SH-SY5Y (cell line): ENCODE results near the gene FLT3.

Experiments
- GATA2 ChIP-seq: IDR thresholded peaks from 2 replicates; pipeline ENCODE4 v1.6.1; 2011; ENCODE audit warnings: mild to moderate bottlenecking, low read depth, low read length
- GATA3 ChIP-seq: IDR thresholded peaks from 2 replicates; pipeline ENCODE4 v1.6.1; 2011; ENCODE audit warnings: low read depth, mild to moderate bottlenecking, low read length, moderate library complexity

DNA sequence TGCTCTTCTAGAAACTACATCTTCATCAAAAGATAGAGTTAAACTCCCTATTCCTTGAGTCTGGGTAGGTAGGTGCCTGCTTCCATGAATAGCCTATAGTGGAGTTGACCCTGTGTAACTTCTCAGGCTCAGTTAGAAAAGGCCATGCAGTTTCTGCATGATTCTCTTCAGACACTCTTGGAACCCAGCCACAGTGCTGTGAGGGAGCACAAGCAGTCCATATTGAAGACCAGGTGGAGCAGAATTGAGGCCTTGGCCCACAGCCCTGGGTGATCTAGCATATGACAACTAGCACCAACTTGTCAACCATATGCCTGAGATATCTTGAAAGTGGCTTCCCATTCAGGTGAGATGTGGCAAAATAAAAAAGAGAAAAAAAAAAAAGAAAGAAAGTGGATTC is 27.7 kb upstream of the FLT3 start:
- TF ChIP-seq GATA2 = no peak
- no peak for TF ChIP-seq GATA3
